AG09319 (cell line): ENCODE data around the gene PTPA.

Experiments
- DNase-seq: peaks from one replicate; pipeline ENCODE4 v3.0.0-alpha.2; 2010; ENCODE audit warnings: low read depth; ENCODE audit errors: extremely low read depth
- TF ChIP-seq, protein P1 (sequence below): IDR thresholded peaks from 2 replicates; pipeline ENCODE4 v1.5.1; 2011; ENCODE audit warnings: low read depth, mild to moderate bottlenecking, inconsistent platforms, low read length, moderate library complexity

PTPA gene

DNA sequence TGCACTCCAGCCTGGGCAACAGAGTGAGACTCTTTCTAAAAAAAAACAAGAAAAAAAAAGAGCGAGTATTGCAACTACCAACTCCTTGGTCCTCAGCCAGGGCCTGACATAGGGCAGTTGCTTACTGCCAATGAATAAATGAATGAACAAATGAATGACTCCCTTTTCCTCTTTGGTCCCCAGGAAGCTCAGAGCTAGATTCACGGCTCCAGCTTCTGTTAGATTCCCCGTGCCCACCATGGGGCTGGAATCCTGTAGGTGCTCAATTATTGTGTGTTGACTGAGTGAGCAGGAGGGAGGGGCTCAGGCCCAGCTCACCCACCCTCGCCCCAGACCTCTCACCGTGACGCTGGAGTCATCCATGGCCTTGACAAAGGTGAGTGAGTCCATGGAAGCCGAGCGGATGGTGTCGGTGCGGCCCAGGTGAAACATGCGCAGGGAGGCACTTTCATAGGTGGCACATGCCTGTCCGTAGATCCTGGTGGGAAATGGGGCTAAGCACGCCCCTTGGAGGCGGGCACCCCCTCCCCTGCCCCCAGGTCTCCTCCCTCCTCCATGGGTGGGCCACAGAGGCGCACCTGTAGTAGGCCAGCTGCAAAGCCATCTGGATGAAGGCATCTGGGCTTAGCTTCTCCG lies 13.4 kb upstream of the PTPA start:
- no peak for DNase-seq
- TF ChIP-seq, protein P1, sequence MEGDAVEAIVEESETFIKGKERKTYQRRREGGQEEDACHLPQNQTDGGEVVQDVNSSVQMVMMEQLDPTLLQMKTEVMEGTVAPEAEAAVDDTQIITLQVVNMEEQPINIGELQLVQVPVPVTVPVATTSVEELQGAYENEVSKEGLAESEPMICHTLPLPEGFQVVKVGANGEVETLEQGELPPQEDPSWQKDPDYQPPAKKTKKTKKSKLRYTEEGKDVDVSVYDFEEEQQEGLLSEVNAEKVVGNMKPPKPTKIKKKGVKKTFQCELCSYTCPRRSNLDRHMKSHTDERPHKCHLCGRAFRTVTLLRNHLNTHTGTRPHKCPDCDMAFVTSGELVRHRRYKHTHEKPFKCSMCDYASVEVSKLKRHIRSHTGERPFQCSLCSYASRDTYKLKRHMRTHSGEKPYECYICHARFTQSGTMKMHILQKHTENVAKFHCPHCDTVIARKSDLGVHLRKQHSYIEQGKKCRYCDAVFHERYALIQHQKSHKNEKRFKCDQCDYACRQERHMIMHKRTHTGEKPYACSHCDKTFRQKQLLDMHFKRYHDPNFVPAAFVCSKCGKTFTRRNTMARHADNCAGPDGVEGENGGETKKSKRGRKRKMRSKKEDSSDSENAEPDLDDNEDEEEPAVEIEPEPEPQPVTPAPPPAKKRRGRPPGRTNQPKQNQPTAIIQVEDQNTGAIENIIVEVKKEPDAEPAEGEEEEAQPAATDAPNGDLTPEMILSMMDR, result no peak

- TF ChIP-seq, protein P1, result no peak
- no peak for DNase-seq
Measured at GRCh38 chr9:129098328-129098727, 12.9 kb upstream of the PTPA start.

- no peak for DNase-seq
- TF ChIP-seq, protein P1, result no peak
Measured at GRCh38 chr9:129100383-129101169, 10.6 kb upstream of the PTPA start.

DNA sequence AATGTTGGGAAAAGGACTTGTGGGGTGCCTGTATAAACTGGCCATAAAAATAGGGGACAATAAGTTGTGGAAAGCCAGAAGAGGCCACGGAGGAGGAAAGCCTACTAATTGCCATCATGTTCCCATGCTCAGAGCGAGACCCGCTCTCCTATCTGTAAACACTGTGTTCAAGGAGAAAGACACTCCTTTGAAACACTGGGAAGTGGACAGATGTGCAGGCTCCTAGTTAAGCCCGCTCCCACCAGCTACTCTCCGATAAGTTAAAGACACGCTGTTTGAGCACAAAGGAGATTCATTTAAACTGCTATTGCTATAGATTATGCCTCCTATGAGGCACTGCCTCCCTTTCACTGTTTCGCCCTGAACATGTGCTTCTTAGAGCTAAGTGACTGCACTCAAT lies 9.9 kb upstream of the PTPA start:
- TF ChIP-seq, protein P1, result no peak
- DNase-seq, result no peak

DNA sequence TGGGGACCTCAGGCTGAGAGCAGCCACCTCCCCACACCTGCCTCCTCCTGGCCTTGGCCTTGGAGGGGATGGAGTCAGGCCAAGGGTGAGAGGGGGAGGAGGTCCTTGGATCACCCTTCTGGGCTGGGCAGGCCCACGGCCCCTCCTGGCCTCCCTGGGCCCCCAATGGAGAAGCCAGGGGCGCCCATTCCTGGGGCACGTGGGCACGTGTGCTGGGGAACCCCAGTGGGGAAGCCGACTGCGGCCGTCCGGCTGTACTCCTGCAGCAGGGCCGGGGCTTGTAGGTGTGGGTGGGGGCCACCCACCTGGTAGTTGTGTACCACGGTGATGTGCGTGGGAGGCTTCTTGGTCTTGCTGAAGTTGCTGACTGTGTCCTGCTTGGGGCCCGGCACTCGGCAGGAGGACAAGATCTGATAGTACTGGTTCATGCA lies 9.1 kb upstream of the PTPA start:
- no peak for DNase-seq
- TF ChIP-seq, protein P1, result no peak

DNA sequence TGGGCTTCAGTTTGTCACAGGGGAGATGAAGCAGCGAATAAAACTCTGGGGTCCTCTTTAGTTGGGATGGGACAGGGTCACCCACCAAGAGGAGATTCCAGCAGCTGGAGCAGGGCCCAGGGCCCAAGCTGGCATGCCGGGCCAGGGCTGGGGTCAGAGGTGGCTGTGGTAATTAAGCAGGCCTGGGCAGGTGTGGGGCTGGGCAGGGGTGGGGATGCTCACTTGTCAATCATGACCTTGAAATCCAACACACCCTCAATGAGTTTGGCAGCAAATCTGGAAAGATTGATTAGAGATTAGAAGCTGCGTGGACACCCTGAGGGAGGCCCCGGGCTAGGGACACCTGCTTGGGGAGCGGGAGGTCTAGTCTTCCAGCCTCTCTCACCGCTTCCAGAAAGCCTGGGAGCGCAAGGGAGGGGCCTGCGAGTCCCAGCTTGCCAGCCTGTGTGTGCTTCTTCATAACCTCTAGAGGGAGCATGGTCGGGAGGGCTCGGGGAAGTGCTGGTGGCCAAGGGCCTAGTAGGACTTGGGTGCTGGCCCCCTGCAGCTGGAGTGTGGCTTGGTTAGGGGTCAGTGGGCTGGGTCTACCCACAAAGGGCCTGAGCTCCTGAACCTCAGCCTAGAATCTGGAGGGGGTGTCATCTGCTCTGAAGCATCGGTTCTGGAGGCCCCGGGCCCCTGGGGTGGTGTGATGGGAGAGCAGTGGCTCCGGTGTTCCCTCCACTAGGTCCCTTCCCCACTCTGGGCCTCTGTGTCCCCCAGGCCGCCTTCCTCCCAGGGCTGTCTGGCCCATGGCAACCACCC lies 8.2 kb upstream of the PTPA start:
- TF ChIP-seq, protein P1, result peak; percentile 46
- DNase-seq, result no peak

- TF ChIP-seq, protein P1, result no peak
- DNase-seq, result no peak
Measured at GRCh38 chr9:129103595-129103965, 7.6 kb upstream of the PTPA start.
